ENCODE data around the gene ZNF205.

DNA sequence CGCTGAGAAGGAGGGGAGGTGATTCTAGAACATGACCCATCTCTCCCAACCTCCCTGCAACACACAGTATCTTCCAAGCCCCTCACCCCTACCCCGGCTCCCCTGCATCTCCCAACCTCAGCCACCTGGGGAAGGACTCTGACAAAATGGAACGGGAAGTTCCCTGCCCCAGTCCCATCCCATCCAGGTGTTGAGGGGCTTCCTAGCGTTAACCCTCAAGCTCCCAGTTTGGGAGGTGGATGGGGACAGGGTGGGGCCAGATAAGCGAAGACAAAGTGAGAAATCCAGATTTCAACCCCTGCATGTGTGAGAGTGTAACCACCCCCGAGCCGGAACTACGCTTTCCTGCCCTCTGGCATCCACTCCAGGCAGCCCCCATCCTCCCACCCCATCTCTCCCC, 15.1 kb upstream of the ZNF205 start:
- TF ChIP-seq POLR2A (IDR thresholded peaks at IDR 0.05): no peak
- TF ChIP-seq, protein P1, sequence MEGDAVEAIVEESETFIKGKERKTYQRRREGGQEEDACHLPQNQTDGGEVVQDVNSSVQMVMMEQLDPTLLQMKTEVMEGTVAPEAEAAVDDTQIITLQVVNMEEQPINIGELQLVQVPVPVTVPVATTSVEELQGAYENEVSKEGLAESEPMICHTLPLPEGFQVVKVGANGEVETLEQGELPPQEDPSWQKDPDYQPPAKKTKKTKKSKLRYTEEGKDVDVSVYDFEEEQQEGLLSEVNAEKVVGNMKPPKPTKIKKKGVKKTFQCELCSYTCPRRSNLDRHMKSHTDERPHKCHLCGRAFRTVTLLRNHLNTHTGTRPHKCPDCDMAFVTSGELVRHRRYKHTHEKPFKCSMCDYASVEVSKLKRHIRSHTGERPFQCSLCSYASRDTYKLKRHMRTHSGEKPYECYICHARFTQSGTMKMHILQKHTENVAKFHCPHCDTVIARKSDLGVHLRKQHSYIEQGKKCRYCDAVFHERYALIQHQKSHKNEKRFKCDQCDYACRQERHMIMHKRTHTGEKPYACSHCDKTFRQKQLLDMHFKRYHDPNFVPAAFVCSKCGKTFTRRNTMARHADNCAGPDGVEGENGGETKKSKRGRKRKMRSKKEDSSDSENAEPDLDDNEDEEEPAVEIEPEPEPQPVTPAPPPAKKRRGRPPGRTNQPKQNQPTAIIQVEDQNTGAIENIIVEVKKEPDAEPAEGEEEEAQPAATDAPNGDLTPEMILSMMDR (IDR thresholded peaks at IDR 0.05): no peak
- TF ChIP-seq POLR2AphosphoS5 (IDR thresholded peaks at IDR 0.05): no peak

Data from prostate gland (tissue), 2 donors.